Caco-2 (cell line): ENCODE results near the gene NHLH1. TPM values are rescaled to one million over a fixed set of nuclear protein-coding genes. Genes with fewer than 3 reads are reported as not detected.

Experiments
- BruUV-seq: library from RNA; stranded (reverse); fragments of 400-500 nt; replicated peaks from 2 replicates; lab custom pipeline; 2021; lab: Mats Ljungman, UMichigan
- CTCF ChIA-PET: fragments of 300-600 bp; sonication (Branson Sonifier 250); formaldehyde crosslinking; loops from one replicate; lab custom pipeline; 2022; ENCODE audit warnings: antibody characterized with exemption; lab: Charles Lee
- POLR2A ChIA-PET: fragments of 300-600 bp; sonication (Branson Sonifier 250); formaldehyde crosslinking; loops from one replicate; lab custom pipeline; 2022; ENCODE audit warnings: antibody characterized with exemption; lab: Charles Lee
- DNase-seq, 2 experiments: peaks; one replicate each; pipeline versions ENCODE4 v3.0.0 to v3.0.0-alpha.2; 2020 to 2022
- H3K27me3 ChIP-seq: replicated peaks from 2 replicates; pipeline ENCODE4 v1.6.0; 2011; ENCODE audit warnings: low read length; ENCODE audit not compliant: control insufficient read depth, insufficient read depth
- H3K36me3 ChIP-seq: 2 replicates; pipeline ENCODE4 v1.5.1; 2011; ENCODE audit warnings: low read length; ENCODE audit not compliant: control insufficient read depth, insufficient read depth
- H3K4me1 ChIP-seq: fragments of 250-450 bp; sonication (Bioruptor Pico); 2 replicates; pipeline ENCODE4 v1.5.1; 2020; ENCODE audit warnings: mild to moderate bottlenecking
- H3K4me3 ChIP-seq: 2 replicates; pipeline ENCODE4 v1.5.1; 2011; ENCODE audit warnings: low read depth, mild to moderate bottlenecking, control low read depth, low read length
- H3K9me3 ChIP-seq: fragments of 250-450 bp; sonication (Bioruptor Pico); 2 replicates; pipeline ENCODE4 v1.5.1; 2020; ENCODE audit warnings: mild to moderate bottlenecking, moderate library complexity
- H3K27ac Mint-ChIP-seq: one replicate; pipeline ENCODE4 v1.8.0; 2022; ENCODE audit warnings: mixed read lengths; ENCODE audit not compliant: unreplicated experiment
- H3K27me3 Mint-ChIP-seq: one replicate; pipeline ENCODE4 v1.8.0; 2022; ENCODE audit warnings: mixed read lengths; ENCODE audit not compliant: insufficient read depth, unreplicated experiment
- H3K36me3 Mint-ChIP-seq: one replicate; pipeline ENCODE4 v1.8.0; 2022; ENCODE audit warnings: mild to moderate bottlenecking, mixed read lengths; ENCODE audit not compliant: insufficient read depth, unreplicated experiment
- H3K4me1 Mint-ChIP-seq: one replicate; pipeline ENCODE4 v1.8.0; 2022; ENCODE audit warnings: low read depth, mixed read lengths; ENCODE audit not compliant: unreplicated experiment
- H3K4me3 Mint-ChIP-seq: one replicate; pipeline ENCODE4 v1.8.0; 2022; ENCODE audit warnings: mild to moderate bottlenecking, moderate library complexity, mixed read lengths; ENCODE audit not compliant: unreplicated experiment
- H3K9me3 Mint-ChIP-seq: one replicate; pipeline ENCODE4 v1.8.0; 2022; ENCODE audit warnings: mixed read lengths; ENCODE audit not compliant: unreplicated experiment
- CTCF ChIP-seq, 2 experiments: fragments of 200-600 bp in 1 of 2; IDR thresholded peaks; 1 replicate in 1 of 2; 2 replicates in 1 of 2; pipeline versions ENCODE4 v1.5.1 to v1.8.0; 2011 to 2022; ENCODE audit warnings: antibody characterized with exemption in 1 of 2, control low read depth in 1 of 2, inconsistent platforms in 1 of 2, low read depth in 1 of 2, low read length in 1 of 2, mild to moderate bottlenecking in 1 of 2, moderate library complexity in 1 of 2; ENCODE audit not compliant: insufficient read depth in 1 of 2, severe bottlenecking in 1 of 2, unreplicated experiment in 1 of 2
- intact Hi-C: fragments of 100-400 bp; cut with micrococcal nuclease; formaldehyde crosslinking; loops from one replicate; pipeline ENCODE4 v1.10.0; 2022; ENCODE audit not compliant: unreplicated experiment
- total RNA-seq: library from RNA; stranded (reverse); gene quantifications from 2 replicates; pipeline ENCODE4 v1.2.3, GENCODE V29; 2022

Gene NHLH1
- total RNA-seq, 1 experiment from 2014 or later: 0.36 TPM

GRCh38 chr1:160344241-160344640, 22.6 kb upstream of the NHLH1 start:
- H3K4me3 ChIP-seq: peak overlapping the region; percentile 85
- Mint-ChIP-seq H3K4me3 (peak overlapping the region; percentile 88), H3K27me3 (no peaks in the 10 kb centered on the region), H3K27ac (peak overlapping the region; percentile 97), H3K4me1 (no peaks in the 10 kb centered on the region), H3K36me3 (peaks cover 48% of the 10 kb centered on the region), H3K9me3 (no peaks in the 10 kb centered on the region)
- TF ChIP-seq CTCF (IDR thresholded peaks at IDR 0.05; ENCODE audit: insufficient read depth in 1 of 2, low read depth in 1 of 2, low read length in 1 of 2, severe bottlenecking in 1 of 2, unreplicated experiment in 1 of 2): no peak
- intact Hi-C loops: no loop called here
- H3K36me3 ChIP-seq: no peaks in the 10 kb centered on the region
- 0 out of 2 replicates have a peak, but pooled peaks cover 6% of the 10 kb centered on the region for H3K4me1 ChIP-seq
- ChIA-PET CTCF (no interaction called here), POLR2A (interaction anchor here (1.1 kb wide), 1 partner anchor 82 kb away, joined by 3 read pairs; the partner anchor contains the start of gene DCAF8)
- H3K27me3 ChIP-seq: no peaks in the 10 kb centered on the region
- BruUV-seq: no TSS peak
- DNase-seq: no peak
- no peaks in the 10 kb centered on the region for H3K9me3 ChIP-seq

- Histone ChIP-seq H3K4me3 (no peak overlapping the region), H3K9me3 (no peaks in the 10 kb centered on the region), H3K27me3 (no peaks in the 10 kb centered on the region), H3K36me3 (0 out of 2 replicates have a peak, but pooled peaks cover 3% of the 10 kb centered on the region), H3K4me1 (0 out of 2 replicates have a peak, but pooled peaks cover 6% of the 10 kb centered on the region)
- no peaks in the 10 kb centered on the region for H3K4me1 Mint-ChIP-seq
- intact Hi-C loops: no loop called here
- H3K4me3 Mint-ChIP-seq: peak overlapping the region; percentile 88
- CTCF ChIA-PET: no interaction called here
- H3K9me3 Mint-ChIP-seq: no peaks in the 10 kb centered on the region
- no peak for TF ChIP-seq CTCF (IDR thresholded peaks at IDR 0.05; ENCODE audit: insufficient read depth in 1 of 2, low read depth in 1 of 2, low read length in 1 of 2, severe bottlenecking in 1 of 2, unreplicated experiment in 1 of 2)
- no peak overlapping the region for H3K27ac Mint-ChIP-seq
- no peak for DNase-seq
- BruUV-seq: no TSS peak
- peaks cover 41% of the 10 kb centered on the region for H3K36me3 Mint-ChIP-seq
- POLR2A ChIA-PET: no interaction called here
- H3K27me3 Mint-ChIP-seq: no peaks in the 10 kb centered on the region
Observed at GRCh38 chr1:160344936-160345335, 21.9 kb upstream of the NHLH1 start.

- Mint-ChIP-seq H3K36me3 (peaks cover 39% of the 10 kb centered on the region), H3K9me3 (no peaks in the 10 kb centered on the region), H3K4me3 (no peak overlapping the region), H3K27me3 (no peaks in the 10 kb centered on the region), H3K27ac (no peak overlapping the region), H3K4me1 (no peaks in the 10 kb centered on the region)
- Histone ChIP-seq H3K4me1 (0 out of 2 replicates have a peak, but pooled peaks cover 1% of the 10 kb centered on the region), H3K9me3 (no peaks in the 10 kb centered on the region), H3K27me3 (no peaks in the 10 kb centered on the region), H3K36me3 (0 out of 2 replicates have a peak, but pooled peaks cover 3% of the 10 kb centered on the region), H3K4me3 (no peak overlapping the region)
- TF ChIP-seq CTCF (IDR thresholded peaks at IDR 0.05; ENCODE audit: insufficient read depth in 1 of 2, low read depth in 1 of 2, low read length in 1 of 2, severe bottlenecking in 1 of 2, unreplicated experiment in 1 of 2): no peak
- ChIA-PET POLR2A (no interaction called here), CTCF (no interaction called here)
- no TSS peak for BruUV-seq
- DNase-seq: no peak
- intact Hi-C loops: no loop called here
Observed at GRCh38 chr1:160346463-160346862, 20.4 kb upstream of the NHLH1 start.
